Brain microvascular endothelial cell (primary cell): Measurements from ENCODE around the gene PDHA2.

ENCODE experiments used
- DNase-seq: peaks from one replicate; pipeline ENCODE4 v3.0.0-alpha.2; 2020
- H3K27ac ChIP-seq: fragments of 250-450 bp; sonication (Bioruptor Pico); 2 replicates; pipeline ENCODE4 v1.5.1; 2020; ENCODE audit warnings: mild to moderate bottlenecking, moderate library complexity
- H3K27me3 ChIP-seq: fragments of 250-450 bp; sonication (Bioruptor Pico); replicated peaks from 2 replicates; pipeline ENCODE4 v1.5.1; 2020; ENCODE audit warnings: mild to moderate bottlenecking
- H3K36me3 ChIP-seq: fragments of 250-450 bp; sonication (Bioruptor Pico); replicated peaks from 2 replicates; pipeline ENCODE4 v1.5.1; 2020; ENCODE audit warnings: mild to moderate bottlenecking
- H3K4me3 ChIP-seq: 2 replicates; pipeline ENCODE4 v1.5.1; 2011; ENCODE audit warnings: low read depth, mild to moderate bottlenecking, control low read depth, low read length, moderate library complexity
- CTCF ChIP-seq: IDR thresholded peaks from 2 replicates; pipeline ENCODE4 v1.5.1; 2011; ENCODE audit warnings: low read depth, mild to moderate bottlenecking, moderate library complexity, low read length, control low read depth, inconsistent platforms; ENCODE audit errors: missing control alignments
- in situ Hi-C: cut with HindIII; loops from 2 replicates; pipeline ENCODE4 v1.10.0; 2017; ENCODE audit warnings: low sequenced_read_pairs, low pct_ligation_motif_present

PDHA2 gene

GRCh38 chr4:95889662-95890061 lies 49.8 kb downstream of the PDHA2 start:
- no peak overlapping the region for H3K27ac ChIP-seq
- H3K27me3 ChIP-seq = no peaks in the 10 kb centered on the region
- no peak for TF ChIP-seq CTCF
- in situ Hi-C loops = no loop called here
- DNase-seq = peak; percentile 61
- H3K36me3 ChIP-seq = no peaks in the 10 kb centered on the region
- H3K4me3 ChIP-seq = no peak overlapping the region
